Gastrocnemius medialis (tissue), 4 donors: Measurements from ENCODE around the gene C17orf67. TPM values are rescaled to one million over a fixed set of nuclear protein-coding genes. Genes with fewer than 3 reads are reported as not detected.

ENCODE experiments used
- ATAC-seq, 2 donors: fragments of 150-250 bp; one replicate each; pipeline ENCODE4 v1.9.1; 2016
- DNase-seq, 2 donors: peaks; one replicate each; pipeline ENCODE4 v3.0.0-alpha.2; 2019
- H3K27ac ChIP-seq, 4 donors: fragments of 200-600 bp; sonication (generic); 1 replicate in 1 of 4; 2 replicates in 3 of 4; pipeline ENCODE4 v1.5.1; 2016 to 2018; ENCODE audit warnings: mild to moderate bottlenecking in 2 of 4, moderate library complexity in 1 of 4
- H3K27me3 ChIP-seq, 3 donors: fragments of 200-600 bp; sonication (generic) in 2 of 3; 1 replicate in 1 of 3; 2 replicates in 2 of 3; pipeline versions ENCODE4 v1.5.1 to v1.6.0; 2016 to 2019; ENCODE audit warnings: mild to moderate bottlenecking in 1 of 3, moderate library complexity in 1 of 3
- H3K36me3 ChIP-seq, 2 donors: fragments of 200-600 bp; sonication (generic) in 1 of 2; one replicate each; pipeline ENCODE4 v1.5.1; 2017 to 2018
- H3K4me1 ChIP-seq, 2 donors: fragments of 200-600 bp; sonication (generic) in 1 of 2; one replicate each; pipeline ENCODE4 v1.5.1; 2016 to 2017; ENCODE audit warnings: mild to moderate bottlenecking in 2 of 2
- H3K4me3 ChIP-seq, 4 donors: fragments of 200-600 bp; sonication (generic) in 3 of 4; 1 replicate in 1 of 4; 2 replicates in 3 of 4; pipeline ENCODE4 v1.5.1; 2016 to 2019; ENCODE audit warnings: mild to moderate bottlenecking in 2 of 4
- H3K9me3 ChIP-seq, 3 donors: fragments of 200-600 bp; sonication (generic) in 2 of 3; 1 replicate in 1 of 3; 2 replicates in 2 of 3; pipeline ENCODE4 v1.5.1; 2016 to 2019
- POLR2A ChIP-seq, 2 donors: fragments of 450-650 bp; IDR thresholded peaks; one replicate each; pipeline ENCODE4 v1.6.1; 2017; ENCODE audit warnings: antibody characterized with exemption in 2 of 2, mild to moderate bottlenecking in 2 of 2, moderate library complexity in 2 of 2
- in situ Hi-C, 4 donors: fragments of 200-750 bp; cut with MboI; loops; one replicate each; pipeline versions ENCODE4 v1.15.0 to v1.8.0; 2017; ENCODE audit warnings: low sequenced_read_pairs in 4 of 4
- intact Hi-C: fragments of 100-400 bp; cut with DNase I; formaldehyde crosslinking; loops from one replicate; pipeline ENCODE4 v1.15.1; 2023; ENCODE audit warnings: low total_unique reads
- total RNA-seq, 4 donors: library from RNA; depleted of rRNA; stranded (reverse); fragments of >200 nt; gene quantifications; one replicate each; pipeline versions ENCODE4 v1.1.0 to v1.2.3, GENCODE V29; 2016
- TF ChIP-seq, protein P1 (sequence below), 5 experiments: fragments of 450-650 bp in 3 of 5; fragments of 200-600 bp in 2 of 5; sonication (generic) in 2 of 5; IDR thresholded peaks in 4 of 5; conservative IDR thresholded peaks in 1 of 5; 1 replicate in 4 of 5; 2 replicates in 1 of 5; pipeline ENCODE4 v1.5.1; 2016 to 2019; ENCODE audit warnings: antibody characterized with exemption in 5 of 5, mild to moderate bottlenecking in 3 of 5, moderate library complexity in 3 of 5

Gene C17orf67
- total RNA-seq, 4 donors from 2014 or later, result 0.16 TPM; not detected in 3

DNA sequence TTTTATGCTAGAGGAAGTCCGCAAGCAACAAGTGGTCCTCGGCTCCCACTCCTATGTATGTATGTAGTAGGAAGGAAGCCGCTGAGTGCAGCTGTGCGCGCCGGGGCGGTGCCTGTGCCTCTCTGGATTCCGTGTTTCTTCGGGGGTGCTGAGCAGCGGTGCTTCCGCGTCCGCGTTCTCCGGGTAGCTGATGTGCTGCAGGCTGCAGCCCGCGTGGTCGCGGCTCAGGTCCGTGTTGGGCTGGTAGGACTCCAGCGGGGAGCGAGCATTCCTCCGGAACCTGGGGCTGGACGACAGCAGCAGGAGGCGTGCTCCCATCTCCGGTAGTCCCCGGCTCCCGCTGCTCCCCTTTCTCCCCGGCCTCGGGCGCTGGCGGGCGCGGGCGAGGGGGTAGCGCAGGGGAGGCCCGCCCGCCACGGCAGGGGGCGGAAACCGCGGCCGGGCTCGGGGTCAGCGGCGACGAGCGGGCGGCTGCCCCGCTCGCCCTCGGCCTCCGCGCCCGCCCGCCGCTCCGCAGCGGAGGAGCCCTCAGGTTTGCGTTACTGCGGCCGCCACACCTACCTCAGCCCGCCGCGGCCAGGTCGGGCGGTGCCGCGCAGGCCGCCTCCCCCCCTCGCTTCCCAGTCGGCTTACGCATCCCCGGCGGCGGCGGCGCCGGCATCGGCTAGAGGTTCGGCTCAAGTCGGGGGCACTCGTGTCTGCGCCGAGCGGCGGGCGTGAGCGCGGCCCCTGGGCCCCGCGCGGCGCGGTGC is 487 bp downstream of the C17orf67 start:
- in situ Hi-C loops, result no loop called here
- H3K27ac ChIP-seq, result peak overlapping the region; percentile 35 to 84 (median 66)
- peak; percentile 3 to 64 for ATAC-seq
- peak overlapping the region; percentile 53 to 73 (median 68) for H3K4me3 ChIP-seq
- DNase-seq, result no peak
- H3K36me3 ChIP-seq, result no peaks in the 10 kb centered on the region
- TF ChIP-seq, protein P1, sequence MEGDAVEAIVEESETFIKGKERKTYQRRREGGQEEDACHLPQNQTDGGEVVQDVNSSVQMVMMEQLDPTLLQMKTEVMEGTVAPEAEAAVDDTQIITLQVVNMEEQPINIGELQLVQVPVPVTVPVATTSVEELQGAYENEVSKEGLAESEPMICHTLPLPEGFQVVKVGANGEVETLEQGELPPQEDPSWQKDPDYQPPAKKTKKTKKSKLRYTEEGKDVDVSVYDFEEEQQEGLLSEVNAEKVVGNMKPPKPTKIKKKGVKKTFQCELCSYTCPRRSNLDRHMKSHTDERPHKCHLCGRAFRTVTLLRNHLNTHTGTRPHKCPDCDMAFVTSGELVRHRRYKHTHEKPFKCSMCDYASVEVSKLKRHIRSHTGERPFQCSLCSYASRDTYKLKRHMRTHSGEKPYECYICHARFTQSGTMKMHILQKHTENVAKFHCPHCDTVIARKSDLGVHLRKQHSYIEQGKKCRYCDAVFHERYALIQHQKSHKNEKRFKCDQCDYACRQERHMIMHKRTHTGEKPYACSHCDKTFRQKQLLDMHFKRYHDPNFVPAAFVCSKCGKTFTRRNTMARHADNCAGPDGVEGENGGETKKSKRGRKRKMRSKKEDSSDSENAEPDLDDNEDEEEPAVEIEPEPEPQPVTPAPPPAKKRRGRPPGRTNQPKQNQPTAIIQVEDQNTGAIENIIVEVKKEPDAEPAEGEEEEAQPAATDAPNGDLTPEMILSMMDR (IDR thresholded peaks at IDR 0.05 in 4 of 5, conservative IDR thresholded peaks at IDR 0.05 in 1 of 5), result peak in 1 of 5 experiments; percentile 9
- no peak for TF ChIP-seq POLR2A (IDR thresholded peaks at IDR 0.05)
- peaks cover 0 to 5% (median 0%) of the 10 kb centered on the region in 3 donors for H3K27me3 ChIP-seq
- peaks cover 10 to 13% of the 10 kb centered on the region in 2 donors for H3K4me1 ChIP-seq
- intact Hi-C loops, result loop anchor here (5.0 to 10.0 kb wide), 2 partner anchors 124 to 272 kb away; no protein-coding TSS in a partner anchor
- H3K9me3 ChIP-seq, result no peaks in the 10 kb centered on the region

DNA sequence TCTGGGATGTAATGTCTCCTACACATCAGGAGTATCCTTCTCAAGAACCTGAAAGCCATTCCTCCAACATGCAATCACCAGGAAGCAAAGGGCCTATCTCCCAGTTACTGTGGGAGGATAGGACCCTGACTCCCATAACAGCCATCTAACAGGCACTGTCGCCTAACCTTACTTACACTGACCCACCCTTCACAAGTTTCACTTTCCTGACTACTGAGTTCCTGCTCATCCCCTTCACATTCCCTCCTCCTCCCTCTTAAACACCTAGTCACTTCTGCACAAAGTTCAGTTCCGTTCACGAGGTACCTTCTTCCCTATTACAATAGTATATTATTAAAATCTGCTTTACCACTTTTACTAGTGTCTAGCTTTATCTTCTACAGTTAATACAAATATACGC is 1.3 kb downstream of the C17orf67 start:
- TF ChIP-seq POLR2A (IDR thresholded peaks at IDR 0.05), result no peak
- TF ChIP-seq, protein P1 (IDR thresholded peaks at IDR 0.05 in 4 of 5, conservative IDR thresholded peaks at IDR 0.05 in 1 of 5), result no peak
- peak overlapping the region in 1 of 4 donors; percentile 84 for H3K27ac ChIP-seq
- H3K9me3 ChIP-seq, result no peaks in the 10 kb centered on the region
- peaks cover 0 to 5% (median 0%) of the 10 kb centered on the region in 3 donors for H3K27me3 ChIP-seq
- no peaks in the 10 kb centered on the region for H3K36me3 ChIP-seq
- in situ Hi-C loops (no loop called here), intact Hi-C loops (loop anchor here (5.0 to 10.0 kb wide), 2 partner anchors 125 to 272 kb away; no protein-coding TSS in a partner anchor)
- H3K4me1 ChIP-seq, result peaks cover 10 to 13% of the 10 kb centered on the region in 2 donors
- ATAC-seq (no peak), DNase-seq (no peak)
- H3K4me3 ChIP-seq, result peak overlapping the region in 3 of 4 donors; percentile 65 to 73 (median 70)

DNA sequence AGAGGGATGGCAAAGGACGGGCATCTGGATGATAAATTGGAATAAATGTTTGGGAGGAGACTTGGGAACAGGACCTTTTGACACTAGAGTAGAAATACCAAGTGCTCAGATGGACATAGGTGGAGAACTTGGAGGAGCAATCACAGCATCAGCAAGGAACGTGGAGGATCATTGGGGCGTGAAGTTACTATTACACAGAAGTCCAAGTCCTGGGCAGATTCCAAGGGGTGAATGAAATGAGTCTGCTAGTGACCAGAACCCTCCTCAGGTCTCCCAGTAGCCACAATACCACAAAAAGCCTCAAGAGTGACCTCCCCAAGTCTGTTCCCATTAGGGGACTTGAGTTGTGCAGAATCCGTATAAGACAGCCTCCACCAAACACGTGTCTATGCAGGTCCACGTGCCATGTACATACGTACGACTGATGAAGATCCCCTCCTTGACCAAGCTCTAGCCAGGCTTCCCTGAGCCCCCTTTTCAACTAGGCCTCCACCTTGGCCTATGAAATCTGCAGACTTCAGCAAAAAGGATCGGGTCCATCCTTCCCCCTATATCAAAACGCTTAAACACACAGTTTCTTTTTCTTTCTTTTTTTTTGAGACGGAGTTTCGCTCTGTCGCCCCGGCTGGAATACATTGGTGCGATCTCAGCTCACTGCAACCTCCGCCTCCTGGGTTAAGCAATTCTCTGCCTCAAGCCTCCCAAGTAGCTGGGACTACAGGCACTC is 2.2 kb downstream of the C17orf67 start:
- intact Hi-C loops, result loop anchor here (5.0 to 10.0 kb wide), 2 partner anchors 126 to 273 kb away; no protein-coding TSS in a partner anchor

DNA sequence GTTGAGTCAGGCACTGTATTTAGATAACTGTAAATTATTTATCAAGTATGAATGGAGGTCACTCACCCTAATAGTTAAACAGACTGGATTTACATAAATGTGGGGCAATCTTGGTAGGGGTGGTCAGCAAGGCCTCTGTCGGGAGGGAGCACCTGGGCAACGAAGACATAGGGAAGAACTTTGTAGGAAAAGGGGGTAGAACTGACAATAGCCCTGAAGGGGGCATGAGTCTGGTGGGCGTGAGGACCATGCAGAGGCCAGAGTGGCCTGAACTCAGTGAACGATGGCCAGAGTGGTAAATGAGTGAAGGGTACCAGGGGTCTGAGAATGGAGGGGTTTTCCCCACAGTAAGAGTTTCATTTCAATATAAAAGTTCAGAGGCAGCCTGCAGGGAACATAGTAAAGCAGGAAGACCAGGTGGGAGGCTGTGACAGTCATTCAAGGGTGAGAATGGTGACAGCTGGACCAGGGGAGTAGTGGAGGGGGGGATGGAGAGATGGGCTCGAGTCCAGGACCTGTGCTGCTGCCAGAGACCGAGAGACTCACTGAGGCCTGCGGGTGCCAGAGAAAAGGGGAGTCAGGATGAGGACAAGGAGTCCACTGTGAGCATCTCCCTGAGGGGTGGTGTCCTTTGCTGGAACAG is 2.9 kb downstream of the C17orf67 start:
- Histone ChIP-seq H3K4me1 (peaks cover 10 to 13% of the 10 kb centered on the region in 2 donors), H3K27me3 (peaks cover 0 to 5% (median 0%) of the 10 kb centered on the region in 3 donors), H3K4me3 (no peak overlapping the region), H3K36me3 (no peaks in the 10 kb centered on the region), H3K9me3 (no peaks in the 10 kb centered on the region), H3K27ac (no peak overlapping the region)
- in situ Hi-C loops (no loop called here), intact Hi-C loops (loop anchor here (5.0 to 10.0 kb wide), 2 partner anchors 126 to 274 kb away; no protein-coding TSS in a partner anchor)
- DNase-seq (no peak), ATAC-seq (no peak)
- TF ChIP-seq POLR2A (IDR thresholded peaks at IDR 0.05), result no peak

More for the DNA sequence above, 2.2 kb downstream of the C17orf67 start:
- no peak for TF ChIP-seq POLR2A (IDR thresholded peaks at IDR 0.05)
- TF ChIP-seq, protein P1 (IDR thresholded peaks at IDR 0.05 in 4 of 5, conservative IDR thresholded peaks at IDR 0.05 in 1 of 5), result no peak
- H3K4me3 ChIP-seq, result no peak overlapping the region
- no peak for ATAC-seq
- H3K36me3 ChIP-seq, result no peaks in the 10 kb centered on the region
- peaks cover 10 to 13% of the 10 kb centered on the region in 2 donors for H3K4me1 ChIP-seq
- H3K27me3 ChIP-seq, result peaks cover 0 to 5% (median 0%) of the 10 kb centered on the region in 3 donors
- no peak overlapping the region for H3K27ac ChIP-seq
- no peaks in the 10 kb centered on the region for H3K9me3 ChIP-seq
- in situ Hi-C loops, result no loop called here
- DNase-seq, result no peak
